ENCODE results near the gene FNTB. TPM values are rescaled to one million over a fixed set of nuclear protein-coding genes. Genes with fewer than 3 reads are reported as not detected.

The FNTB gene
- total RNA-seq, 1 experiment from 2014 or later = 14.2 TPM

GRCh38 chr14:64990939-64991338 is 4.2 kb downstream of the FNTB start (continued):
- TF ChIP-seq PREB (CRISPR knock-in tag; IDR thresholded peaks at IDR 0.05; ENCODE audit: borderline replicate concordance) = no peak
- TF ChIP-seq NR2C2 (CRISPR knock-in tag; IDR thresholded peaks at IDR 0.05) = no peak
- no peak for TF ChIP-seq ZSCAN18 (CRISPR knock-in tag; IDR thresholded peaks at IDR 0.05)
- TF ChIP-seq NFATC4 (CRISPR knock-in tag; IDR thresholded peaks at IDR 0.05) = no peak
- TF ChIP-seq FOXJ3 (CRISPR knock-in tag; IDR thresholded peaks at IDR 0.05; ENCODE audit: borderline replicate concordance) = no peak
- TF ChIP-seq FOXK1 (CRISPR knock-in tag; IDR thresholded peaks at IDR 0.05) = no peak
- no peak for TF ChIP-seq NFE2L1 (CRISPR knock-in tag; IDR thresholded peaks at IDR 0.05)

GRCh38 chr14:64992328-64992885 is 5.7 kb downstream of the FNTB start:
- peaks cover 12% of the 10 kb centered on the region for H3K4me1 Mint-ChIP-seq
- no peak overlapping the region for H3K27ac Mint-ChIP-seq
- CTCF ChIA-PET = interaction anchor here (0.9 kb wide), 1 partner anchor 193 kb away, joined by 5 read pairs; no protein-coding TSS in a partner anchor
- POLR2A ChIA-PET = interaction anchor here (1.2 kb wide), 1 partner anchor 14 kb away, joined by 4 read pairs; no protein-coding TSS in a partner anchor
- DNase-seq (ENCODE audit: low spot score) (no peak), ATAC-seq (no peak)
- peaks cover 3% of the 10 kb centered on the region; the same call in 1 of the 2 replicates for H3K36me3 Mint-ChIP-seq
- H3K27me3 Mint-ChIP-seq (ENCODE audit: low read depth) = no peaks in the 10 kb centered on the region
- H3K9me3 Mint-ChIP-seq = no peaks in the 10 kb centered on the region
- no peak overlapping the region for H3K4me3 Mint-ChIP-seq
- no peak for TF ChIP-seq NFATC4 (CRISPR knock-in tag; IDR thresholded peaks at IDR 0.05)
- TF ChIP-seq ATF1 (CRISPR knock-in tag; IDR thresholded peaks at IDR 0.05) = no peak
- 0 out of 2 replicates have a peak, but pooled peaks have one; percentile 30 for TF ChIP-seq GABPB1 (CRISPR knock-in tag; IDR thresholded peaks at IDR 0.05)
- TF ChIP-seq ZNF121 (CRISPR knock-in tag; IDR thresholded peaks at IDR 0.05) = peak; percentile 68; the same call in 1 of the 2 replicates
- no peak for TF ChIP-seq ZBTB21 (CRISPR knock-in tag; IDR thresholded peaks at IDR 0.05; ENCODE audit: borderline replicate concordance)

GRCh38 chr14:64993266-64993930 is 6.7 kb downstream of the FNTB start:
- no peak overlapping the region for H3K4me3 Mint-ChIP-seq
- no peak overlapping the region for H3K27ac Mint-ChIP-seq
- H3K36me3 Mint-ChIP-seq = peaks cover 3% of the 10 kb centered on the region; the same call in 1 of the 2 replicates
- H3K4me1 Mint-ChIP-seq = peaks cover 22% of the 10 kb centered on the region
- no peaks in the 10 kb centered on the region for H3K9me3 Mint-ChIP-seq
- H3K27me3 Mint-ChIP-seq (ENCODE audit: low read depth) = no peaks in the 10 kb centered on the region
- DNase-seq (ENCODE audit: low spot score) (no peak), ATAC-seq (no peak)
- ChIA-PET POLR2A (no interaction called here), CTCF (interaction anchor here (0.9 kb wide), 1 partner anchor 194 kb away, joined by 5 read pairs; no protein-coding TSS in a partner anchor)
- TF ChIP-seq ZBTB21 (CRISPR knock-in tag; IDR thresholded peaks at IDR 0.05; ENCODE audit: borderline replicate concordance) (no peak), TP53 (CRISPR knock-in tag; IDR thresholded peaks at IDR 0.05) (no peak), GRHL2 (CRISPR knock-in tag; IDR thresholded peaks at IDR 0.05; ENCODE audit: insufficient replicate concordance, severe bottlenecking) (no peak), ARID4B (CRISPR knock-in tag; IDR thresholded peaks at IDR 0.05; ENCODE audit: borderline replicate concordance) (no peak), NFYB (CRISPR knock-in tag; conservative IDR thresholded peaks at IDR 0.05; ENCODE audit: low read depth) (no peak), HMGA2 (CRISPR knock-in tag; IDR thresholded peaks at IDR 0.05) (no peak), CBFB (CRISPR knock-in tag; IDR thresholded peaks at IDR 0.05; ENCODE audit: low read depth) (no peak), JUN (CRISPR knock-in tag; IDR thresholded peaks at IDR 0.05) (no peak), CREB1 (CRISPR knock-in tag; IDR thresholded peaks at IDR 0.05) (no peak), ETV6 (CRISPR knock-in tag; IDR thresholded peaks at IDR 0.05) (no peak), NR3C1 (CRISPR knock-in tag; conservative IDR thresholded peaks at IDR 0.05; ENCODE audit: low read depth) (no peak), ZBTB43 (CRISPR knock-in tag; IDR thresholded peaks at IDR 0.05) (no peak), FOXK1 (CRISPR knock-in tag; IDR thresholded peaks at IDR 0.05) (no peak)
